Measurements from ENCODE around the gene CD200R1L. TPM values are rescaled to one million over a fixed set of nuclear protein-coding genes. Genes with fewer than 3 reads are reported as not detected.

CD200R1L gene
- total RNA-seq, 1 experiment from 2014 or later = not detected

- Histone ChIP-seq H2AFZ (ENCODE audit: low read length) (no peak overlapping the region), H3K79me2 (ENCODE audit: insufficient read depth, low read length) (no peaks in the 10 kb centered on the region), H3K23me2 (ENCODE audit: insufficient read length, low read depth, low read length, poor library complexity, severe bottlenecking) (no peaks in the 10 kb centered on the region), H3T11ph (ENCODE audit: low read length) (no peak overlapping the region), H2BK120ac (ENCODE audit: low read depth, low read length, poor library complexity, severe bottlenecking) (no peak overlapping the region), H3K4me1 (ENCODE audit: insufficient read depth, low read length) (no peaks in the 10 kb centered on the region), H4K5ac (ENCODE audit: insufficient read length, low read depth, low read length) (no peak overlapping the region), H3K4ac (ENCODE audit: low read depth, low read length) (no peak overlapping the region), H3K18ac (ENCODE audit: insufficient read length, low read depth, low read length) (no peak overlapping the region), H4K91ac (ENCODE audit: insufficient read length, low read depth, low read length) (no peak overlapping the region), H2AK5ac (ENCODE audit: insufficient read length, low read length) (no peak overlapping the region), H3K9me3 (ENCODE audit: control insufficient read depth, low read depth, low read length) (no peaks in the 10 kb centered on the region), H2BK12ac (ENCODE audit: insufficient read length, low read depth, low read length) (no peak overlapping the region), H2BK5ac (ENCODE audit: insufficient read length, low read length) (no peak overlapping the region), H2BK20ac (ENCODE audit: low read depth, low read length, poor library complexity, severe bottlenecking) (no peak overlapping the region), H3K4me2 (ENCODE audit: insufficient read depth, insufficient read length, low read length) (no peak overlapping the region), H4K20me1 (ENCODE audit: control insufficient read depth, insufficient read depth, insufficient read length) (no peaks in the 10 kb centered on the region), H2BK15ac (ENCODE audit: low read depth, low read length) (no peak overlapping the region), H4K8ac (replicated peaks; ENCODE audit: insufficient read length, low read depth, low read length) (no peak overlapping the region), H3K27me3 (ENCODE audit: insufficient read depth, low read length) (no peaks in the 10 kb centered on the region), H3K79me1 (ENCODE audit: insufficient read depth, low read depth, low read length, poor library complexity, severe bottlenecking) (no peaks in the 10 kb centered on the region), H3K23ac (ENCODE audit: insufficient read length, low read depth, low read length) (no peak overlapping the region), H3K27ac (ENCODE audit: insufficient read length, low read depth, low read length) (no peak overlapping the region), H3K14ac (ENCODE audit: insufficient read depth, low read length) (no peak overlapping the region), H3K9ac (ENCODE audit: extremely low read depth, insufficient read length, low read length) (no peak overlapping the region), H3K56ac (ENCODE audit: insufficient read length, low read depth, low read length) (no peak overlapping the region)
- TF ChIP-seq CTCF (conservative IDR thresholded peaks at IDR 0.05) = no peak
- DNase-seq = no peak
- Mint-ChIP-seq H3K4me1 (peaks cover 7 to 12% of the 10 kb centered on the region in 2 experiments), H3K27ac (no peak overlapping the region), H3K4me3 (no peak overlapping the region), H3K36me3 (ENCODE audit: insufficient read depth in 1 of 3, low read depth in 3 of 3) (no peaks in the 10 kb centered on the region; a peak in 2 of 7 replicates), H3K27me3 (ENCODE audit: low read depth) (no peaks in the 10 kb centered on the region), H3K9me3 (peaks cover 3 to 4% of the 10 kb centered on the region in 2 experiments; a peak in 1 of 5 replicates)
Observed at GRCh38 chr3:112817271-112817670, 29.4 kb downstream of the CD200R1L start.
